ENCODE measurements around the gene ZNF621. TPM values are rescaled to one million over a fixed set of nuclear protein-coding genes. Genes with fewer than 3 reads are reported as not detected.
"Not testable (repeated sequence)": the region's sequence is repeated elsewhere in the genome, so short reads cannot be mapped to it uniquely, and the experiment has no call there.

ZNF621 gene
- polyA plus RNA-seq, 4 donors = 5.4 to 18.9 (median 9.4) TPM

- H3K9me3 ChIP-seq (ENCODE audit: control insufficient read depth in 2 of 2, insufficient read depth in 1 of 2, low read depth in 1 of 2, low read length in 1 of 2); FAIRE-seq; H3K27ac ChIP-seq (ENCODE audit: low read depth in 1 of 3, low read length in 2 of 3); H3K36me3 ChIP-seq (ENCODE audit: control insufficient read depth in 3 of 3, insufficient read depth in 2 of 3, low read depth in 1 of 3, low read length in 3 of 3); H3K27me3 ChIP-seq (ENCODE audit: control insufficient read depth in 3 of 3, insufficient read depth in 3 of 3, low read length in 3 of 3); H3K4me1 ChIP-seq (ENCODE audit: control insufficient read depth in 3 of 3, insufficient read depth in 2 of 3, low read depth in 1 of 3, low read length in 2 of 3); DNase-seq; H3K4me3 ChIP-seq (ENCODE audit: low read depth in 1 of 3, low read length in 3 of 3): not testable (repeated sequence)
- 79 to 89% (median 81%) methylated on average over 9 of the region's 9 CpGs for WGBS, 3 donors
Measured at GRCh38 chr3:40562482-40562881, 37.7 kb downstream of the ZNF621 start.

- not testable (repeated sequence) for H3K9me3 ChIP-seq (ENCODE audit: control insufficient read depth in 2 of 2, insufficient read depth in 1 of 2, low read depth in 1 of 2, low read length in 1 of 2); DNase-seq; H3K27me3 ChIP-seq (ENCODE audit: control insufficient read depth in 3 of 3, insufficient read depth in 3 of 3, low read length in 3 of 3); H3K36me3 ChIP-seq (ENCODE audit: control insufficient read depth in 3 of 3, insufficient read depth in 2 of 3, low read depth in 1 of 3, low read length in 3 of 3); H3K27ac ChIP-seq (ENCODE audit: low read depth in 1 of 3, low read length in 2 of 3); H3K4me1 ChIP-seq (ENCODE audit: control insufficient read depth in 3 of 3, insufficient read depth in 2 of 3, low read depth in 1 of 3, low read length in 2 of 3); FAIRE-seq; H3K4me3 ChIP-seq (ENCODE audit: low read depth in 1 of 3, low read length in 3 of 3)
- WGBS, 3 donors = 72 to 78% (median 73%) methylated on average over 5 of the region's 5 CpGs
Measured at GRCh38 chr3:40565629-40566028, 40.9 kb downstream of the ZNF621 start.

- FAIRE-seq (no peak), DNase-seq (no peak)
- Histone ChIP-seq H3K27me3 (ENCODE audit: control insufficient read depth in 3 of 3, insufficient read depth in 3 of 3, low read length in 3 of 3) (no peaks in the 10 kb centered on the region), H3K27ac (ENCODE audit: low read depth in 1 of 3, low read length in 2 of 3) (no peak overlapping the region), H3K4me1 (ENCODE audit: control insufficient read depth in 3 of 3, insufficient read depth in 2 of 3, low read depth in 1 of 3, low read length in 2 of 3) (no peaks in the 10 kb centered on the region), H3K9me3 (ENCODE audit: control insufficient read depth in 2 of 2, insufficient read depth in 1 of 2, low read depth in 1 of 2, low read length in 1 of 2) (peaks cover 1 to 2% of the 10 kb centered on the region in 2 donors), H3K36me3 (ENCODE audit: control insufficient read depth in 3 of 3, insufficient read depth in 2 of 3, low read depth in 1 of 3, low read length in 3 of 3) (no peaks in the 10 kb centered on the region), H3K4me3 (ENCODE audit: low read depth in 1 of 3, low read length in 3 of 3) (no peak overlapping the region)
- WGBS, 3 donors = 60 to 71% (median 60%) methylated on average over 4 of the region's 4 CpGs
Measured at GRCh38 chr3:40566694-40567093, 41.9 kb downstream of the ZNF621 start.

GRCh38 chr3:40572588-40572987 is 47.8 kb downstream of the ZNF621 start:
- no peak overlapping the region for H3K27ac ChIP-seq (ENCODE audit: low read depth in 1 of 3, low read length in 2 of 3)
- DNase-seq (no peak), FAIRE-seq (no peak)
- 41 to 64% (median 46%) methylated on average over 2 of the region's 2 CpGs for WGBS, 3 donors
- peaks cover 1 to 2% of the 10 kb centered on the region in 2 donors for H3K9me3 ChIP-seq (ENCODE audit: control insufficient read depth in 2 of 2, insufficient read depth in 1 of 2, low read depth in 1 of 2, low read length in 1 of 2)
- H3K4me1 ChIP-seq (ENCODE audit: control insufficient read depth in 3 of 3, insufficient read depth in 2 of 3, low read depth in 1 of 3, low read length in 2 of 3) = no peaks in the 10 kb centered on the region
- no peak overlapping the region for H3K4me3 ChIP-seq (ENCODE audit: low read depth in 1 of 3, low read length in 3 of 3)
- H3K27me3 ChIP-seq (ENCODE audit: control insufficient read depth in 3 of 3, insufficient read depth in 3 of 3, low read length in 3 of 3) = no peaks in the 10 kb centered on the region
- H3K36me3 ChIP-seq (ENCODE audit: control insufficient read depth in 3 of 3, insufficient read depth in 2 of 3, low read depth in 1 of 3, low read length in 3 of 3) = no peaks in the 10 kb centered on the region

GRCh38 chr3:40574050-40574449 is 49.3 kb downstream of the ZNF621 start:
- Histone ChIP-seq H3K9me3 (ENCODE audit: control insufficient read depth in 2 of 2, insufficient read depth in 1 of 2, low read depth in 1 of 2, low read length in 1 of 2) (no peaks in the 10 kb centered on the region), H3K4me1 (ENCODE audit: control insufficient read depth in 3 of 3, insufficient read depth in 2 of 3, low read depth in 1 of 3, low read length in 2 of 3) (no peaks in the 10 kb centered on the region), H3K4me3 (ENCODE audit: low read depth in 1 of 3, low read length in 3 of 3) (no peak overlapping the region), H3K27ac (ENCODE audit: low read depth in 1 of 3, low read length in 2 of 3) (no peak overlapping the region), H3K36me3 (ENCODE audit: control insufficient read depth in 3 of 3, insufficient read depth in 2 of 3, low read depth in 1 of 3, low read length in 3 of 3) (no peaks in the 10 kb centered on the region), H3K27me3 (ENCODE audit: control insufficient read depth in 3 of 3, insufficient read depth in 3 of 3, low read length in 3 of 3) (peaks cover 0 to 2% (median 0%) of the 10 kb centered on the region in 3 donors)
- FAIRE-seq (no peak), DNase-seq (no peak)
- 88 to 93% (median 91%) methylated on average over 2 of the region's 2 CpGs for WGBS, 3 donors

- H3K36me3 ChIP-seq (ENCODE audit: control insufficient read depth in 3 of 3, insufficient read depth in 2 of 3, low read depth in 1 of 3, low read length in 3 of 3) = no peaks in the 10 kb centered on the region
- 68 to 86% (median 84%) methylated on average over 5 of the region's 5 CpGs for WGBS, 3 donors
- no peak for DNase-seq
- FAIRE-seq = no peak
- no peak overlapping the region for H3K4me3 ChIP-seq (ENCODE audit: low read depth in 1 of 3, low read length in 3 of 3)
- no peaks in the 10 kb centered on the region for H3K9me3 ChIP-seq (ENCODE audit: control insufficient read depth in 2 of 2, insufficient read depth in 1 of 2, low read depth in 1 of 2, low read length in 1 of 2)
- H3K27me3 ChIP-seq (ENCODE audit: control insufficient read depth in 3 of 3, insufficient read depth in 3 of 3, low read length in 3 of 3) = peaks cover 0 to 6% (median 0%) of the 10 kb centered on the region in 3 donors
- no peaks in the 10 kb centered on the region for H3K4me1 ChIP-seq (ENCODE audit: control insufficient read depth in 3 of 3, insufficient read depth in 2 of 3, low read depth in 1 of 3, low read length in 2 of 3)
- no peak overlapping the region for H3K27ac ChIP-seq (ENCODE audit: low read depth in 1 of 3, low read length in 2 of 3)
Measured at GRCh38 chr3:40574661-40575060, 49.9 kb downstream of the ZNF621 start.

- no peak overlapping the region for H3K4me3 ChIP-seq (ENCODE audit: low read depth in 1 of 3, low read length in 3 of 3)
- H3K4me1 ChIP-seq (ENCODE audit: control insufficient read depth in 3 of 3, insufficient read depth in 2 of 3, low read depth in 1 of 3, low read length in 2 of 3) = no peaks in the 10 kb centered on the region
- no peaks in the 10 kb centered on the region for H3K36me3 ChIP-seq (ENCODE audit: control insufficient read depth in 3 of 3, insufficient read depth in 2 of 3, low read depth in 1 of 3, low read length in 3 of 3)
- WGBS, 3 donors = 63 to 77% (median 75%) methylated on average over 4 of the region's 4 CpGs
- H3K9me3 ChIP-seq (ENCODE audit: control insufficient read depth in 2 of 2, insufficient read depth in 1 of 2, low read depth in 1 of 2, low read length in 1 of 2) = no peaks in the 10 kb centered on the region
- FAIRE-seq = no peak
- peaks cover 0 to 9% (median 0%) of the 10 kb centered on the region in 3 donors for H3K27me3 ChIP-seq (ENCODE audit: control insufficient read depth in 3 of 3, insufficient read depth in 3 of 3, low read length in 3 of 3)
- no peak overlapping the region for H3K27ac ChIP-seq (ENCODE audit: low read depth in 1 of 3, low read length in 2 of 3)
- DNase-seq = no peak
Measured at GRCh38 chr3:40576396-40576795, 51.6 kb downstream of the ZNF621 start.

GRCh38 chr3:40580494-40581091 is 55.8 kb downstream of the ZNF621 start:
- Histone ChIP-seq H3K9me3 (ENCODE audit: control insufficient read depth in 2 of 2, insufficient read depth in 1 of 2, low read depth in 1 of 2, low read length in 1 of 2) (no peaks in the 10 kb centered on the region), H3K27ac (ENCODE audit: low read depth in 1 of 3, low read length in 2 of 3) (no peak overlapping the region), H3K27me3 (ENCODE audit: control insufficient read depth in 3 of 3, insufficient read depth in 3 of 3, low read length in 3 of 3) (peaks cover 0 to 9% (median 0%) of the 10 kb centered on the region in 3 donors), H3K36me3 (ENCODE audit: control insufficient read depth in 3 of 3, insufficient read depth in 2 of 3, low read depth in 1 of 3, low read length in 3 of 3) (no peaks in the 10 kb centered on the region), H3K4me3 (ENCODE audit: low read depth in 1 of 3, low read length in 3 of 3) (no peak overlapping the region), H3K4me1 (ENCODE audit: control insufficient read depth in 3 of 3, insufficient read depth in 2 of 3, low read depth in 1 of 3, low read length in 2 of 3) (peaks cover 0 to 10% (median 0%) of the 10 kb centered on the region in 3 donors)
- peak; percentile 47 to 69 for DNase-seq
- no peak for FAIRE-seq
- 0 to 2% (median 0%) methylated on average over 2 of the region's 2 CpGs for WGBS, 3 donors

GRCh38 chr3:40581166-40581565 is 56.4 kb downstream of the ZNF621 start:
- H3K36me3 ChIP-seq (ENCODE audit: control insufficient read depth in 3 of 3, insufficient read depth in 2 of 3, low read depth in 1 of 3, low read length in 3 of 3) = no peaks in the 10 kb centered on the region
- DNase-seq (no peak), FAIRE-seq (no peak)
- peaks cover 0 to 11% (median 0%) of the 10 kb centered on the region in 3 donors for H3K4me1 ChIP-seq (ENCODE audit: control insufficient read depth in 3 of 3, insufficient read depth in 2 of 3, low read depth in 1 of 3, low read length in 2 of 3)
- no peaks in the 10 kb centered on the region for H3K9me3 ChIP-seq (ENCODE audit: control insufficient read depth in 2 of 2, insufficient read depth in 1 of 2, low read depth in 1 of 2, low read length in 1 of 2)
- H3K4me3 ChIP-seq (ENCODE audit: low read depth in 1 of 3, low read length in 3 of 3) = no peak overlapping the region
- WGBS, 3 donors = 86 to 94% (median 92%) methylated on average over 1 of the region's 1 CpG
- no peak overlapping the region for H3K27ac ChIP-seq (ENCODE audit: low read depth in 1 of 3, low read length in 2 of 3)
- peaks cover 0 to 9% (median 0%) of the 10 kb centered on the region in 3 donors for H3K27me3 ChIP-seq (ENCODE audit: control insufficient read depth in 3 of 3, insufficient read depth in 3 of 3, low read length in 3 of 3)

Measured in small intestine (tissue), 7 donors.